ENCODE measurements around the gene SPX.

- TF ChIP-seq POLR2A (IDR thresholded peaks at IDR 0.05) (no peak), CTCF (IDR thresholded peaks at IDR 0.05 in 4 of 5, conservative IDR thresholded peaks at IDR 0.05 in 1 of 5) (no peak)
Measured at GRCh38 chr12:21502872-21503271, 23.2 kb upstream of the SPX start.
